ENCODE measurements around the gene ZNF445.

- TF ChIP-seq CTCF (IDR thresholded peaks at IDR 0.05; ENCODE audit: low read depth, low read length, poor library complexity, severe bottlenecking) (no peak), EZH2phosphoT487 (IDR thresholded peaks at IDR 0.05; ENCODE audit: borderline replicate concordance, low read length) (no peak)
These were observed 32.5 kb upstream of the ZNF445 start for GRCh38 chr3:44510000-44510368.

Measured in DOHH2 (cell line).